Measurements from ENCODE around the gene HMGB1.
"Not testable (repeated sequence)": the region's sequence is repeated elsewhere in the genome, so short reads cannot be mapped to it uniquely, and the experiment has no call there.

HMGB1 gene

DNA sequence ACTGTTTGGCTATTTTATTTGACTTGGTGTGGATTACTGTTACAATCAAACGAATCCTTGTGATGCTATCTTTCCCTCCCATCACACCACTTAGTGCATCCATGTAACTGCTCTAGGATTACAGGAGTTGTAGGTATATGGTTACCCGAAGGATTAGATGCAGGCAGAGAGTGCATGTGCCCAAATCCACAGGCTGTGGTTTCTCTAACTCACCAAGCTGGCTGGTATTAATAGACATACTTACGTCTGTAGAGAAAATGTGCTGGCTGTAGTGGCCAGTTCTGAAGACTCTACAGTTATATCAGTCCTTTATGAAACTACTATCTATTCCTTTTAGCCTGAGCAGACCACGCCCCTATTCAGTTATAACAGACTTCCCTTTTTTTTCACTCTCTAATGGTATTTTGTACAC lies 1.1 kb upstream of the HMGB1 start:
- peaks cover 10% of the 10 kb centered on the region in 2 donors for H3K36me3 ChIP-seq (ENCODE audit: control insufficient read depth in 2 of 2, insufficient read depth in 2 of 2, low read length in 2 of 2)
- no peaks in the 10 kb centered on the region for H3K9me3 ChIP-seq (ENCODE audit: control insufficient read depth in 2 of 2, low read length in 2 of 2)
- H3K27me3 ChIP-seq (ENCODE audit: control insufficient read depth in 2 of 2, insufficient read depth in 2 of 2, low read length in 2 of 2) = no peaks in the 10 kb centered on the region
- H3K9ac ChIP-seq (ENCODE audit: low read depth in 1 of 2, low read length in 2 of 2) = peak overlapping the region in 1 of 2 donors; percentile 7
- H3K4me1 ChIP-seq (ENCODE audit: control insufficient read depth in 2 of 2, insufficient read depth in 2 of 2, low read length in 2 of 2) = peaks cover 9 to 20% of the 10 kb centered on the region in 2 donors
- no peak overlapping the region for H3K27ac ChIP-seq (ENCODE audit: low read depth in 2 of 2, low read length in 2 of 2)
- no peak overlapping the region for H3K4me3 ChIP-seq (ENCODE audit: low read length in 2 of 2)

GRCh38 chr13:30466358-30466714 lies 600 bp upstream of the HMGB1 start:
- H3K27ac ChIP-seq (ENCODE audit: low read depth in 2 of 2, low read length in 2 of 2) = peak overlapping the region in 1 of 2 donors; percentile 98
- H3K9ac ChIP-seq (ENCODE audit: low read depth in 1 of 2, low read length in 2 of 2) = peak overlapping the region in 1 of 2 donors; percentile 95
- peaks cover 14 to 15% of the 10 kb centered on the region in 2 donors for H3K36me3 ChIP-seq (ENCODE audit: control insufficient read depth in 2 of 2, insufficient read depth in 2 of 2, low read length in 2 of 2)
- peak overlapping the region in 1 of 2 donors; percentile 76 for H3K4me3 ChIP-seq (ENCODE audit: low read length in 2 of 2)
- no peaks in the 10 kb centered on the region for H3K9me3 ChIP-seq (ENCODE audit: control insufficient read depth in 2 of 2, low read length in 2 of 2)
- H3K27me3 ChIP-seq (ENCODE audit: control insufficient read depth in 2 of 2, insufficient read depth in 2 of 2, low read length in 2 of 2) = no peaks in the 10 kb centered on the region
- peaks cover 9 to 20% of the 10 kb centered on the region in 2 donors for H3K4me1 ChIP-seq (ENCODE audit: control insufficient read depth in 2 of 2, insufficient read depth in 2 of 2, low read length in 2 of 2)

DNA sequence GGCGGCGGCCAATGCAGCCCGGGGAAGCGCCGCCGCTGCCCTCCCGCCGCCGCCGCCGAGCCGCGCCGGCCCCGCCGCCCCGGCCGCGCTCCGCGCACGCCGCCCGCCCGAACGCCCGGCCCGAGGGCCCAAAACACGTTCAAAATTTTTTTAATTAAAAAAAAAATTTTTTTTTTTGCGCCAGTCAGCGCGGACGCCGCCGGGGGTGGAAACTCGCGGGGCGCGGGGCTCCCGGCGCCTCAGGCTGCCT lies 468 bp downstream of the HMGB1 start:
- Histone ChIP-seq H3K9ac (ENCODE audit: low read depth in 1 of 2, low read length in 2 of 2) (peak overlapping the region; percentile 85 to 95), H3K36me3 (ENCODE audit: control insufficient read depth in 2 of 2, insufficient read depth in 2 of 2, low read length in 2 of 2) (peaks cover 14 to 15% of the 10 kb centered on the region in 2 donors), H3K4me1 (ENCODE audit: control insufficient read depth in 2 of 2, insufficient read depth in 2 of 2, low read length in 2 of 2) (peaks cover 9 to 20% of the 10 kb centered on the region in 2 donors), H3K27ac (ENCODE audit: low read depth in 2 of 2, low read length in 2 of 2) (peak overlapping the region; percentile 98 to 99), H3K27me3 (ENCODE audit: control insufficient read depth in 2 of 2, insufficient read depth in 2 of 2, low read length in 2 of 2) (no peaks in the 10 kb centered on the region), H3K9me3 (ENCODE audit: control insufficient read depth in 2 of 2, low read length in 2 of 2) (no peaks in the 10 kb centered on the region), H3K4me3 (ENCODE audit: low read length in 2 of 2) (peak overlapping the region; percentile 72 to 76)

- Histone ChIP-seq H3K4me1 (ENCODE audit: control insufficient read depth in 2 of 2, insufficient read depth in 2 of 2, low read length in 2 of 2) (peaks cover 9 to 20% of the 10 kb centered on the region in 2 donors), H3K4me3 (ENCODE audit: low read length in 2 of 2) (peak overlapping the region; percentile 75 to 80), H3K9me3 (ENCODE audit: control insufficient read depth in 2 of 2, low read length in 2 of 2) (no peaks in the 10 kb centered on the region), H3K27me3 (ENCODE audit: control insufficient read depth in 2 of 2, insufficient read depth in 2 of 2, low read length in 2 of 2) (no peaks in the 10 kb centered on the region), H3K36me3 (ENCODE audit: control insufficient read depth in 2 of 2, insufficient read depth in 2 of 2, low read length in 2 of 2) (peaks cover 14 to 15% of the 10 kb centered on the region in 2 donors), H3K9ac (ENCODE audit: low read depth in 1 of 2, low read length in 2 of 2) (peak overlapping the region; percentile 74 to 92), H3K27ac (ENCODE audit: low read depth in 2 of 2, low read length in 2 of 2) (peak overlapping the region; percentile 97 to 98)
Observed at GRCh38 chr13:30464496-30465342, 1.0 kb downstream of the HMGB1 start.

- Histone ChIP-seq H3K9ac (ENCODE audit: low read depth in 1 of 2, low read length in 2 of 2) (peak overlapping the region; percentile 74 to 92), H3K27ac (ENCODE audit: low read depth in 2 of 2, low read length in 2 of 2) (peak overlapping the region; percentile 97 to 98)
Observed at GRCh38 chr13:30463787-30464495, 1.8 kb downstream of the HMGB1 start.

DNA sequence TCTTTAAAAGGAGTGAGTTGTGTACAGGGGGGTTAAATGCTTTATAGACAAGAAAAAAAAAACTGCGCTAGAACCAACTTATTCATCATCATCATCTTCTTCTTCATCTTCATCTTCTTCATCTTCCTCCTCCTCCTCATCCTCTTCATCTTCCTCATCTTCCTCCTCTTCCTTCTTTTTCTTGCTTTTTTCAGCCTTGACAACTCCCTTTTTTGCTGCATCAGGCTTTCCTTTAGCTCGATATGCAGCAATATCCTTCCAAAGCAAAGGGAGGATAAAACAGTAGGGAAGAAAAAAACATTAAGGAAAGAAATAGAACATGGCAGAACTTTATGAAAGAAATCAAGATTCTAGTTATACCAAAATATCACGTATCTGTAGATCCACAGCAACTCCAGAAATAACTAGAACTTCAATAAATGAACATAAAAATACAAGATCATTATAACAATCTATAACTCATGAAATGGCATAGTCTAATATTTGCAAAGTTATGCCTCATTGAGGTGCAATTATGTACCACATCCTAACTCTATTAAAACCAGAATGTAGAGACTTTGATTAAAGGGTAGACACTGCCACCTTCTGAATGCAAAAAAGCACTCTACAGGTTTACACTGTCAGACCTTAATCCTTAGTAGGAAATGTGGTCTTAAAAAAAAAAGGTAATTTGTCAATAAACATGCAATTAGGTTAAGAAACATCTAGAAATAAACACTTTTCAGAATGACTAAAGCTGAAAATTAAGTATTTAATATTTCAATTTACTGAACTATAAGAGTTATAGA lies 4.3 kb downstream of the HMGB1 start:
- Histone ChIP-seq H3K4me1 (ENCODE audit: control insufficient read depth in 2 of 2, insufficient read depth in 2 of 2, low read length in 2 of 2) (peaks cover 9 to 20% of the 10 kb centered on the region in 2 donors), H3K36me3 (ENCODE audit: control insufficient read depth in 2 of 2, insufficient read depth in 2 of 2, low read length in 2 of 2) (peaks cover 17 to 25% of the 10 kb centered on the region in 2 donors)
- H3K4me3 ChIP-seq (ENCODE audit: low read length in 2 of 2); H3K27ac ChIP-seq (ENCODE audit: low read depth in 2 of 2, low read length in 2 of 2); H3K27me3 ChIP-seq (ENCODE audit: control insufficient read depth in 2 of 2, insufficient read depth in 2 of 2, low read length in 2 of 2); H3K9ac ChIP-seq (ENCODE audit: low read depth in 1 of 2, low read length in 2 of 2); H3K9me3 ChIP-seq (ENCODE audit: control insufficient read depth in 2 of 2, low read length in 2 of 2): not testable (repeated sequence)

More at GRCh38 chr13:30463787-30464495, 1.8 kb downstream of the HMGB1 start:
- Histone ChIP-seq H3K4me1 (ENCODE audit: control insufficient read depth in 2 of 2, insufficient read depth in 2 of 2, low read length in 2 of 2) (peaks cover 9 to 20% of the 10 kb centered on the region in 2 donors), H3K36me3 (ENCODE audit: control insufficient read depth in 2 of 2, insufficient read depth in 2 of 2, low read length in 2 of 2) (peaks cover 14 to 21% of the 10 kb centered on the region in 2 donors), H3K27me3 (ENCODE audit: control insufficient read depth in 2 of 2, insufficient read depth in 2 of 2, low read length in 2 of 2) (no peaks in the 10 kb centered on the region), H3K9me3 (ENCODE audit: control insufficient read depth in 2 of 2, low read length in 2 of 2) (no peaks in the 10 kb centered on the region), H3K4me3 (ENCODE audit: low read length in 2 of 2) (peak overlapping the region; percentile 75 to 80)

DNA sequence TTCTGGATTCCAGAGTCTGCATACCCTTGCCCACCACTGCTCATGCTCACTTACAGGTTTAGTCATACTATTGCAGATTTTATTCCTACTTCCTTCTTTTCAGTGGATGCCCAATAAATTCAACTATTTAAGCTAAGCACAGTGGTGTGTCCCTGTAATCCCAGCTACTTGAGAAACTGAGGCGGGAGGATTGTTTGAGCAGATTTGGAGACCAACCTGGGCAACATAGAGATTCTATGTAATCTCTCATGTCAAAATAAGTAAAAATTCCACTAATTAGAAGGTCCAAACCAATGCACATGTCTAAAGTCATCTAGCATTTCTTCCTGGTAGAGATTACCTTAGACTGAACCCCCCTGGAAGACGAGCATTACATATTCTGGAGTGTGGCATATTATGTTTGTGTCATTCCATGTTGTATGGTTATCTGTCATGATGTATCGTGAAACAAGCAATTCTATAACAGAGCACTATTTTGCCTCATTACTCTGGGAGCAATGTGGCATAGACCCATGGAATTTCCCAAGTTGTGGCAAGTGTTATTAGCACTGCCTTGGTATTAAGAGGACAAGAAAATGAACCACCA lies 8.3 kb downstream of the HMGB1 start:
- H3K27ac ChIP-seq (ENCODE audit: low read depth in 2 of 2, low read length in 2 of 2) = no peak overlapping the region

GRCh38 chr13:30456290-30456689 lies 9.4 kb downstream of the HMGB1 start:
- Histone ChIP-seq H3K9ac (ENCODE audit: low read depth in 1 of 2, low read length in 2 of 2) (no peak overlapping the region), H3K27ac (ENCODE audit: low read depth in 2 of 2, low read length in 2 of 2) (no peak overlapping the region), H3K36me3 (ENCODE audit: control insufficient read depth in 2 of 2, insufficient read depth in 2 of 2, low read length in 2 of 2) (peaks cover 3 to 10% of the 10 kb centered on the region in 2 donors), H3K4me3 (ENCODE audit: low read length in 2 of 2) (no peak overlapping the region), H3K4me1 (ENCODE audit: control insufficient read depth in 2 of 2, insufficient read depth in 2 of 2, low read length in 2 of 2) (no peaks in the 10 kb centered on the region), H3K9me3 (ENCODE audit: control insufficient read depth in 2 of 2, low read length in 2 of 2) (no peaks in the 10 kb centered on the region), H3K27me3 (ENCODE audit: control insufficient read depth in 2 of 2, insufficient read depth in 2 of 2, low read length in 2 of 2) (no peaks in the 10 kb centered on the region)

More for the DNA sequence above, 8.3 kb downstream of the HMGB1 start:
- no peaks in the 10 kb centered on the region for H3K27me3 ChIP-seq (ENCODE audit: control insufficient read depth in 2 of 2, insufficient read depth in 2 of 2, low read length in 2 of 2)
- peaks cover 0 to 4% of the 10 kb centered on the region in 2 donors for H3K4me1 ChIP-seq (ENCODE audit: control insufficient read depth in 2 of 2, insufficient read depth in 2 of 2, low read length in 2 of 2)
- H3K9me3 ChIP-seq (ENCODE audit: control insufficient read depth in 2 of 2, low read length in 2 of 2) = no peaks in the 10 kb centered on the region
- no peak overlapping the region for H3K9ac ChIP-seq (ENCODE audit: low read depth in 1 of 2, low read length in 2 of 2)
- H3K4me3 ChIP-seq (ENCODE audit: low read length in 2 of 2) = no peak overlapping the region
- peaks cover 13 to 20% of the 10 kb centered on the region in 2 donors for H3K36me3 ChIP-seq (ENCODE audit: control insufficient read depth in 2 of 2, insufficient read depth in 2 of 2, low read length in 2 of 2)

- Histone ChIP-seq H3K36me3 (ENCODE audit: control insufficient read depth in 2 of 2, insufficient read depth in 2 of 2, low read length in 2 of 2) (peaks cover 3 to 10% of the 10 kb centered on the region in 2 donors), H3K4me3 (ENCODE audit: low read length in 2 of 2) (no peak overlapping the region), H3K9ac (ENCODE audit: low read depth in 1 of 2, low read length in 2 of 2) (no peak overlapping the region), H3K9me3 (ENCODE audit: control insufficient read depth in 2 of 2, low read length in 2 of 2) (no peaks in the 10 kb centered on the region), H3K27me3 (ENCODE audit: control insufficient read depth in 2 of 2, insufficient read depth in 2 of 2, low read length in 2 of 2) (no peaks in the 10 kb centered on the region), H3K4me1 (ENCODE audit: control insufficient read depth in 2 of 2, insufficient read depth in 2 of 2, low read length in 2 of 2) (no peaks in the 10 kb centered on the region), H3K27ac (ENCODE audit: low read depth in 2 of 2, low read length in 2 of 2) (no peak overlapping the region)
Observed at GRCh38 chr13:30454991-30455390, 10.7 kb downstream of the HMGB1 start.

All from mucosa of rectum (tissue), 2 donors.